ENCODE data around the gene SDHC. TPM values are rescaled to one million over a fixed set of nuclear protein-coding genes. Genes with fewer than 3 reads are reported as not detected.

Gene SDHC
- total RNA-seq, result 100 to 1,000 TPM; 236 to 275 (median 248) TPM
- 167 TPM for polyA plus RNA-seq
- long read RNA-seq, donor 1, full-length matches to known transcripts, result 13 of 26 reads
- long read RNA-seq, donor 1, partial matches to known transcripts, result 1 of 26 reads
- long read RNA-seq, donor 1, other reads (novel, unspliced or antisense), result 12 of 26 reads
- long read RNA-seq, donor 2, full-length matches to known transcripts, result 19 of 24 reads
- long read RNA-seq, donor 2, partial matches to known transcripts, result 1 of 24 reads
- long read RNA-seq, donor 2, other reads (novel, unspliced or antisense), result 4 of 24 reads
- long read RNA-seq, donor 3, full-length matches to known transcripts, result 59 of 85 reads
- long read RNA-seq, donor 3, partial matches to known transcripts, result 5 of 85 reads
- long read RNA-seq, donor 3, other reads (novel, unspliced or antisense), result 21 of 85 reads
- long read RNA-seq, donor 4, full-length matches to known transcripts, result 17 of 23 reads
- long read RNA-seq, donor 4, partial matches to known transcripts, result 1 of 23 reads
- long read RNA-seq, donor 4, other reads (novel, unspliced or antisense), result 5 of 23 reads

GRCh38 chr1:161314201-161314981 lies at the start of gene SDHC:
Gene SDHC, plus strand, starts transcription at chr1:161314381. Its CDS starts 25 bp downstream, at chr1:161314406.
- Histone ChIP-seq H3K4me3 (ENCODE audit: low read length) (peak within 1 kb of the TSS; percentile 88), H3K4me1 (ENCODE audit: control insufficient read depth, insufficient read depth, low read length) (no peaks in the 10 kb centered on the region), H3K27me3 (ENCODE audit: control insufficient read depth, insufficient read depth) (no peaks in the 10 kb centered on the region), H3K27ac (ENCODE audit: low read length) (peak within 1 kb of the TSS; percentile 96), H3K9me3 (ENCODE audit: control insufficient read depth, low read length) (no peaks in the 10 kb centered on the region)
- DNase-seq (peak; percentile 90 to 95 (median 95)), ATAC-seq (peak; percentile 99)
- WGBS, result under 1% methylated on average over 45 of the region's 45 CpGs
- intact Hi-C loops (cut with DNase I), result no loop called here

GRCh38 chr1:161265305-161265704 lies 48.9 kb upstream of the SDHC start:
- 84% methylated on average over 5 of the region's 5 CpGs for WGBS
- Histone ChIP-seq H3K4me1 (ENCODE audit: control insufficient read depth, insufficient read depth, low read length) (peaks cover 2% of the 10 kb centered on the region), H3K27me3 (ENCODE audit: control insufficient read depth, insufficient read depth) (no peaks in the 10 kb centered on the region), H3K27ac (ENCODE audit: low read length) (no peak overlapping the region), H3K4me3 (ENCODE audit: low read length) (no peak overlapping the region), H3K9me3 (ENCODE audit: control insufficient read depth, low read length) (no peaks in the 10 kb centered on the region)
- intact Hi-C loops (cut with DNase I), result no loop called here
- ATAC-seq (no peak), DNase-seq (no peak)

- no peak overlapping the region for H3K27ac ChIP-seq (ENCODE audit: low read length)
Observed at GRCh38 chr1:161266202-161266601, 48.0 kb upstream of the SDHC start.

GRCh38 chr1:161266836-161267235 lies 47.3 kb upstream of the SDHC start:
- H3K4me3 ChIP-seq (ENCODE audit: low read length), result no peak overlapping the region
- peaks cover 2% of the 10 kb centered on the region for H3K4me1 ChIP-seq (ENCODE audit: control insufficient read depth, insufficient read depth, low read length)
- WGBS, result 43% methylated on average over 2 of the region's 2 CpGs
- no peak for ATAC-seq
- H3K27me3 ChIP-seq (ENCODE audit: control insufficient read depth, insufficient read depth), result no peaks in the 10 kb centered on the region
- intact Hi-C loops (cut with DNase I), result no loop called here
- H3K27ac ChIP-seq (ENCODE audit: low read length), result no peak overlapping the region
- DNase-seq, result no peak
- no peaks in the 10 kb centered on the region for H3K9me3 ChIP-seq (ENCODE audit: control insufficient read depth, low read length)

More at GRCh38 chr1:161266202-161266601, 48.0 kb upstream of the SDHC start:
- Histone ChIP-seq H3K4me1 (ENCODE audit: control insufficient read depth, insufficient read depth, low read length) (peaks cover 2% of the 10 kb centered on the region), H3K4me3 (ENCODE audit: low read length) (no peak overlapping the region), H3K9me3 (ENCODE audit: control insufficient read depth, low read length) (no peaks in the 10 kb centered on the region), H3K27me3 (ENCODE audit: control insufficient read depth, insufficient read depth) (no peaks in the 10 kb centered on the region)
- intact Hi-C loops (cut with DNase I), result no loop called here
- 52% methylated on average over 3 of the region's 3 CpGs for WGBS
- DNase-seq, result no peak
- ATAC-seq, result no peak

GRCh38 chr1:161267321-161267720 lies 46.9 kb upstream of the SDHC start:
- Histone ChIP-seq H3K27me3 (ENCODE audit: control insufficient read depth, insufficient read depth) (no peaks in the 10 kb centered on the region), H3K4me3 (ENCODE audit: low read length) (no peak overlapping the region), H3K27ac (ENCODE audit: low read length) (no peak overlapping the region), H3K4me1 (ENCODE audit: control insufficient read depth, insufficient read depth, low read length) (peaks cover 2% of the 10 kb centered on the region), H3K9me3 (ENCODE audit: control insufficient read depth, low read length) (no peaks in the 10 kb centered on the region)
- DNase-seq (no peak), ATAC-seq (no peak)
- WGBS, result 46% methylated on average over 3 of the region's 3 CpGs
- intact Hi-C loops (cut with DNase I), result no loop called here

- Histone ChIP-seq H3K9me3 (ENCODE audit: control insufficient read depth, low read length) (no peaks in the 10 kb centered on the region), H3K4me1 (ENCODE audit: control insufficient read depth, insufficient read depth, low read length) (no peaks in the 10 kb centered on the region), H3K27me3 (ENCODE audit: control insufficient read depth, insufficient read depth) (no peaks in the 10 kb centered on the region), H3K27ac (ENCODE audit: low read length) (no peak overlapping the region), H3K4me3 (ENCODE audit: low read length) (no peak overlapping the region)
- WGBS, result 57% methylated on average over 3 of the region's 3 CpGs
- ATAC-seq (no peak), DNase-seq (no peak)
- intact Hi-C loops (cut with DNase I), result no loop called here
Observed at GRCh38 chr1:161273402-161273801, 40.8 kb upstream of the SDHC start.

- no peak for DNase-seq
- Histone ChIP-seq H3K4me3 (ENCODE audit: low read length) (no peak overlapping the region), H3K9me3 (ENCODE audit: control insufficient read depth, low read length) (no peaks in the 10 kb centered on the region), H3K27ac (ENCODE audit: low read length) (no peak overlapping the region), H3K27me3 (ENCODE audit: control insufficient read depth, insufficient read depth) (no peaks in the 10 kb centered on the region), H3K4me1 (ENCODE audit: control insufficient read depth, insufficient read depth, low read length) (no peaks in the 10 kb centered on the region)
- intact Hi-C loops (cut with DNase I), result no loop called here
- 58% methylated on average over 3 of the region's 3 CpGs for WGBS
- ATAC-seq, result no peak
Observed at GRCh38 chr1:161274874-161275273, 39.3 kb upstream of the SDHC start.

- H3K4me3 ChIP-seq (ENCODE audit: low read length), result no peak overlapping the region
- no peak for ATAC-seq
- no peaks in the 10 kb centered on the region for H3K27me3 ChIP-seq (ENCODE audit: control insufficient read depth, insufficient read depth)
- no peaks in the 10 kb centered on the region for H3K4me1 ChIP-seq (ENCODE audit: control insufficient read depth, insufficient read depth, low read length)
- intact Hi-C loops (cut with DNase I), result no loop called here
- no peaks in the 10 kb centered on the region for H3K9me3 ChIP-seq (ENCODE audit: control insufficient read depth, low read length)
- no peak overlapping the region for H3K27ac ChIP-seq (ENCODE audit: low read length)
- WGBS, result 97% methylated on average over 1 of the region's 1 CpG
- no peak for DNase-seq
Observed at GRCh38 chr1:161282991-161283390, 31.2 kb upstream of the SDHC start.

GRCh38 chr1:161285113-161285512 lies 29.1 kb upstream of the SDHC start:
- intact Hi-C loops (cut with DNase I), result no loop called here
- no peak overlapping the region for H3K27ac ChIP-seq (ENCODE audit: low read length)
- no peak overlapping the region for H3K4me3 ChIP-seq (ENCODE audit: low read length)
- H3K27me3 ChIP-seq (ENCODE audit: control insufficient read depth, insufficient read depth), result no peaks in the 10 kb centered on the region
- ATAC-seq (no peak), DNase-seq (no peak)
- H3K4me1 ChIP-seq (ENCODE audit: control insufficient read depth, insufficient read depth, low read length), result no peaks in the 10 kb centered on the region
- 91% methylated on average over 2 of the region's 2 CpGs for WGBS
- H3K9me3 ChIP-seq (ENCODE audit: control insufficient read depth, low read length), result no peaks in the 10 kb centered on the region

GRCh38 chr1:161285521-161285920 lies 28.7 kb upstream of the SDHC start:
- Histone ChIP-seq H3K9me3 (ENCODE audit: control insufficient read depth, low read length) (no peaks in the 10 kb centered on the region), H3K27ac (ENCODE audit: low read length) (no peak overlapping the region), H3K4me1 (ENCODE audit: control insufficient read depth, insufficient read depth, low read length) (no peaks in the 10 kb centered on the region), H3K4me3 (ENCODE audit: low read length) (no peak overlapping the region), H3K27me3 (ENCODE audit: control insufficient read depth, insufficient read depth) (no peaks in the 10 kb centered on the region)
- 55% methylated on average over 5 of the region's 5 CpGs for WGBS
- intact Hi-C loops (cut with DNase I), result no loop called here
- DNase-seq, result no peak
- no peak for ATAC-seq

GRCh38 chr1:161287482-161288054 lies 26.6 kb upstream of the SDHC start:
- H3K27ac ChIP-seq (ENCODE audit: low read length), result no peak overlapping the region
- ATAC-seq, result no peak
- no peaks in the 10 kb centered on the region for H3K9me3 ChIP-seq (ENCODE audit: control insufficient read depth, low read length)
- H3K4me3 ChIP-seq (ENCODE audit: low read length), result no peak overlapping the region
- H3K27me3 ChIP-seq (ENCODE audit: control insufficient read depth, insufficient read depth), result no peaks in the 10 kb centered on the region
- intact Hi-C loops (cut with DNase I), result no loop called here
- 95% methylated on average over 3 of the region's 3 CpGs for WGBS
- no peaks in the 10 kb centered on the region for H3K4me1 ChIP-seq (ENCODE audit: control insufficient read depth, insufficient read depth, low read length)
- no peak for DNase-seq

Measured in right cardiac atrium (tissue), 5 donors.